Osteoblast (primary cell): ENCODE measurements around the gene ANTXR2. TPM values are rescaled to one million over a fixed set of nuclear protein-coding genes. Genes with fewer than 3 reads are reported as not detected.

Experiments
- DNase-seq: peaks from one replicate; pipeline ENCODE4 v3.0.0; 2011; ENCODE audit warnings: low spot score, mixed read lengths; ENCODE audit not compliant: insufficient read length; ENCODE audit errors: missing footprints
- H2AFZ ChIP-seq: 2 replicates; pipeline ENCODE4 v1.6.0; 2011; ENCODE audit warnings: mild to moderate bottlenecking, low read length
- H3K27ac ChIP-seq: 2 replicates; pipeline ENCODE4 v1.5.1; 2011; ENCODE audit warnings: mild to moderate bottlenecking, low read depth, low read length, moderate library complexity
- H3K27me3 ChIP-seq: 2 replicates; pipeline ENCODE4 v1.6.0; 2012; ENCODE audit warnings: mild to moderate bottlenecking, control low read depth, inconsistent platforms, low read length, moderate library complexity; ENCODE audit not compliant: insufficient read depth
- H3K36me3 ChIP-seq: 2 replicates; pipeline ENCODE4 v1.5.1; 2011; ENCODE audit warnings: mild to moderate bottlenecking, low read length, control low read depth, moderate library complexity; ENCODE audit not compliant: insufficient read depth
- H3K4me1 ChIP-seq: 2 replicates; pipeline ENCODE4 v1.5.1; 2011; ENCODE audit warnings: mild to moderate bottlenecking, low read length, control low read depth, moderate library complexity; ENCODE audit not compliant: insufficient read depth
- H3K4me2 ChIP-seq: 2 replicates; pipeline ENCODE4 v1.6.0; 2011; ENCODE audit warnings: mild to moderate bottlenecking, low read length; ENCODE audit not compliant: insufficient read depth
- H3K4me3 ChIP-seq: fragments of 200-600 bp; sonication (generic); 3 replicates; pipeline ENCODE4 v1.5.1; 2012; ENCODE audit warnings: mild to moderate bottlenecking, low read length, inconsistent platforms; ENCODE audit not compliant: insufficient read depth
- H3K79me2 ChIP-seq: 2 replicates; pipeline ENCODE4 v1.6.0; 2012; ENCODE audit warnings: mild to moderate bottlenecking, low read length, control low read depth, inconsistent platforms; ENCODE audit not compliant: insufficient read depth
- H3K9me3 ChIP-seq: 2 replicates; pipeline ENCODE4 v1.5.1; 2011; ENCODE audit warnings: low read depth, low read length, control low read depth
- H4K20me1 ChIP-seq: 2 replicates; pipeline ENCODE4 v1.6.0; 2012; ENCODE audit warnings: mild to moderate bottlenecking, low read length, control low read depth; ENCODE audit not compliant: insufficient read depth
- total RNA-seq: library from RNA; depleted of rRNA; stranded (reverse); fragments of >200 nt; gene quantifications from 2 replicates; pipeline ENCODE4 v1.2.3, GENCODE V29; 2012
- TF ChIP-seq, protein P1 (sequence below): IDR thresholded peaks from 2 replicates; pipeline ENCODE4 v1.5.1; 2011; ENCODE audit warnings: mild to moderate bottlenecking, low read depth, low read length, moderate library complexity; ENCODE audit errors: extremely low read depth

ANTXR2 gene
- total RNA-seq, 1 donor: 97.4 TPM

DNA sequence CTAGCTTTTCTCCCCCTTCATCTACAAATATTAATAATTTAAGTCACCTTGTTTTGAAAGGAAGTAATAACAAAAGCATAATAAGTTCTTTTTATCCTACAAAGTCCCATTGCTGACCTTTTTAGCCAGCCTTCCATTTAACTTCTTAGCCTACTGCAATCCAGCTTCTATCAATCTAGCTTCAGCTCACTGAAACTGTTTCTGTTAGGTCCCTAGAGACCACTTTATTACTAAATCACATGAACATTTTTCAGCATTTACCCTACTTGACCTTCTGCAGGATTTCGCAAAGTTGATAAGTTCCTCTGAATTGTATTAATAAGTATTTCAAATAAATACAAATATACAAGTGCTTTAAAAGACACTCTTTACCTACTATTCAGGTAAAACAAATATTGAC is 186.5 kb downstream of the ANTXR2 start:
- no peaks in the 10 kb centered on the region for H3K27me3 ChIP-seq
- no peaks in the 10 kb centered on the region for H4K20me1 ChIP-seq
- TF ChIP-seq, protein P1, sequence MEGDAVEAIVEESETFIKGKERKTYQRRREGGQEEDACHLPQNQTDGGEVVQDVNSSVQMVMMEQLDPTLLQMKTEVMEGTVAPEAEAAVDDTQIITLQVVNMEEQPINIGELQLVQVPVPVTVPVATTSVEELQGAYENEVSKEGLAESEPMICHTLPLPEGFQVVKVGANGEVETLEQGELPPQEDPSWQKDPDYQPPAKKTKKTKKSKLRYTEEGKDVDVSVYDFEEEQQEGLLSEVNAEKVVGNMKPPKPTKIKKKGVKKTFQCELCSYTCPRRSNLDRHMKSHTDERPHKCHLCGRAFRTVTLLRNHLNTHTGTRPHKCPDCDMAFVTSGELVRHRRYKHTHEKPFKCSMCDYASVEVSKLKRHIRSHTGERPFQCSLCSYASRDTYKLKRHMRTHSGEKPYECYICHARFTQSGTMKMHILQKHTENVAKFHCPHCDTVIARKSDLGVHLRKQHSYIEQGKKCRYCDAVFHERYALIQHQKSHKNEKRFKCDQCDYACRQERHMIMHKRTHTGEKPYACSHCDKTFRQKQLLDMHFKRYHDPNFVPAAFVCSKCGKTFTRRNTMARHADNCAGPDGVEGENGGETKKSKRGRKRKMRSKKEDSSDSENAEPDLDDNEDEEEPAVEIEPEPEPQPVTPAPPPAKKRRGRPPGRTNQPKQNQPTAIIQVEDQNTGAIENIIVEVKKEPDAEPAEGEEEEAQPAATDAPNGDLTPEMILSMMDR: no peak
- no peaks in the 10 kb centered on the region for H3K36me3 ChIP-seq
- no peak overlapping the region for H3K4me3 ChIP-seq
- DNase-seq: no peak
- H2AFZ ChIP-seq: no peak overlapping the region
- no peak overlapping the region for H3K4me2 ChIP-seq
- no peak overlapping the region for H3K27ac ChIP-seq
- no peaks in the 10 kb centered on the region for H3K4me1 ChIP-seq
- no peaks in the 10 kb centered on the region for H3K79me2 ChIP-seq
- no peaks in the 10 kb centered on the region for H3K9me3 ChIP-seq

DNA sequence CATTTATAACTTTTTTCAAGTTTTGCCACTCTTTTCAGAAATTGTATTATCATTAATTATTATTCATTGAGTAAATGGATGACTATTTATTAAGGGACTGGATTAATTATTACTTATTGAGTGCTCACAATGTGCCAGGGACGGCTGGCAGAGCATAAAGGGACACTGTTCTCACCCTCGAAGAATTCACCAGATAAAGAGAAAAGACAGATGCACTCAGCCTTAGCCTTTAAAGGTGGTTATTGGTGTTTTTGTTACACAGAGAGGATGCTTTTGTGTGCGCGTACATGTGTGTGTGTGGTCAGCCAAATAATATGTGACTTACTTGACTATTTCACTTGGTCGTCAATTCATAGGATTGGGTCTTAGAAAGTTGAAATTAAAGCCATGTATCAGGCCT is 187.0 kb downstream of the ANTXR2 start:
- TF ChIP-seq, protein P1: no peak
- H2AFZ ChIP-seq: no peak overlapping the region
- H3K4me3 ChIP-seq: no peak overlapping the region
- H3K4me2 ChIP-seq: no peak overlapping the region
- no peaks in the 10 kb centered on the region for H3K79me2 ChIP-seq
- DNase-seq: no peak
- H3K4me1 ChIP-seq: no peaks in the 10 kb centered on the region
- H3K36me3 ChIP-seq: no peaks in the 10 kb centered on the region
- no peaks in the 10 kb centered on the region for H4K20me1 ChIP-seq
- H3K9me3 ChIP-seq: no peaks in the 10 kb centered on the region
- H3K27ac ChIP-seq: no peak overlapping the region
- no peaks in the 10 kb centered on the region for H3K27me3 ChIP-seq

DNA sequence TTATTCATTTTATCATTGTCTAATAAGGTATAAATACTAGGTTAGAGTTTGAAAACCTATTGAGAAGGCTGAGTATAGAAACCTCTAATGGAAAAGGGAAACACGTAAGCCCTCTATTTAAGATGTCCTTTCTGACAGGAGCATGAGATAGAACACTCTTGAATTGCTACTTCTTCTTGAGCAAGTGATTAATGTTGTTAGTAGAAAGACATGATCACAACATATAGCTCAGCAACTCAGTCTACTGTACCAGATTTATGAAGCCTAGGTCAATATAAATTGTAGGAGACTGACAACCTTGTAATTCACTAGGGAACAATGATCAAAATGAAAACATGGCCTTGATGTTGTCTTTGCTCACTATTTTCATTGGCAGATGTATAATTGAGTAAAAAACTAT is 189.7 kb downstream of the ANTXR2 start:
- Histone ChIP-seq H3K4me3 (no peak overlapping the region), H3K79me2 (no peaks in the 10 kb centered on the region), H3K27me3 (no peaks in the 10 kb centered on the region), H3K4me2 (no peak overlapping the region), H4K20me1 (no peaks in the 10 kb centered on the region), H3K27ac (no peak overlapping the region), H3K9me3 (no peaks in the 10 kb centered on the region), H2AFZ (no peak overlapping the region), H3K36me3 (no peaks in the 10 kb centered on the region), H3K4me1 (no peaks in the 10 kb centered on the region)
- DNase-seq: no peak
- TF ChIP-seq, protein P1: no peak

DNA sequence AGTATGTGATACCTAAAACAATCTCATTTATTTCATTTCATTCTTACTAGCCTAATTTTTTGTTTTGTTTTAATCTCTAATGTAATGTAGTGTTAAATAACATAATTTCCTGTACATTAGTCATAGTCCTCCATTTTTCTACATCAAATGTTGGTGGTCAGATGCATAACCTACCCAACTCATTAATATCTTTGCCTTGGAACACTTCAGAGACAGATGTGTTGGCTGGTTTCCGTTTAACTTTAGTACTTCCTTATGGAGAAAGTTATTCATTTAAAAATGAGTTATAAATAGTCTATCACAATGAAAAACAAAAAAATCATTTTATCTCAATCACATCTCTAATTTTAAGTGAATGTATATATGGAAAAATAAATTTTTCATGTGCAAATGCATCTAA is 190.2 kb downstream of the ANTXR2 start:
- no peaks in the 10 kb centered on the region for H4K20me1 ChIP-seq
- no peak overlapping the region for H3K27ac ChIP-seq
- no peak overlapping the region for H3K4me3 ChIP-seq
- no peaks in the 10 kb centered on the region for H3K36me3 ChIP-seq
- no peak overlapping the region for H2AFZ ChIP-seq
- no peaks in the 10 kb centered on the region for H3K79me2 ChIP-seq
- no peaks in the 10 kb centered on the region for H3K27me3 ChIP-seq
- TF ChIP-seq, protein P1: no peak
- H3K4me2 ChIP-seq: no peak overlapping the region
- DNase-seq: no peak
- no peaks in the 10 kb centered on the region for H3K4me1 ChIP-seq
- H3K9me3 ChIP-seq: no peaks in the 10 kb centered on the region
